ENCODE data around the gene ZNF592. TPM values are rescaled to one million over a fixed set of nuclear protein-coding genes. Genes with fewer than 3 reads are reported as not detected.
"Not testable (repeated sequence)": the region's sequence is repeated elsewhere in the genome, so short reads cannot be mapped to it uniquely, and the experiment has no call there.

Gene ZNF592
- total RNA-seq, 1 experiment from 2014 or later, result 6.6 TPM

DNA sequence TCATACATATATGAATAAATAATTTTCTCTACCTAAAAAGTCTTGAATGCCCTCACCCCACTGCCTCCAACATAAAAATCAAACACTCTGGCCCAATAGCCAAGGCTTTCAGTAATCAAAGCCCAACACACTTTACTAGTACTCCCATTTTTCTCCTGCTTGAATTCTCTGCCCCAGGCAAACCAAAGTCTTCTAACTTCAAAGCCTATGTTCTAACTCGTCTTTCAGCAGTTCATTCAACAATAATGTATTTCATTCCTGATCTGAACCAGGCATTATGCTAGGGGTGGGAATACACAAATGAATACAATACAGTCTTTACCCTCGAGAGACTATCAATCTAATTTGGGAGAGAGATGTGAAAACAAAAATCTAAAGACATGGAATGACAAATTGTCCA lies 11.4 kb upstream of the ZNF592 start:
- DNase-seq (ENCODE audit: low spot score), result no peak
- in situ Hi-C loops (cut with HindIII; ENCODE audit: low sequenced_read_pairs), result no loop called here

DNA sequence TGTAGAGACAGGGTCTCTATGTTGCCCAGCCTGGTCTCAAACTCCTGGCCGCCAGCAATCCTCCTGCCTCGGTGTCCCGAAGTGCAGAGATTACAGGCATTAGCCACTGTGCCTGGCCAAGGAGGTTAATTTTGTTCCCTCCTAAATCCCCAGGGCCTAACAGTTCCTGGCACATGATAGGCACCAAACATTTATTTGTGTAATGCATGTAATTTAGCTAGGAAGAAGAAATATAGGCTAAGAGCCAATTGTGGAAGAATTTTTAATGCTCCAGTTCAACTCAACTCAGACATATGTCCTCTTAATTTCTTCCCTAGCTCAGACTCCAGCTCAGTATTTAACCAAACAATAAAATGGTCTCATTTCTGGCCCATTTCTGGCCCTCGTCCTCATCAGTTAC lies 7.7 kb upstream of the ZNF592 start:
- in situ Hi-C loops (cut with HindIII; ENCODE audit: low sequenced_read_pairs), result no loop called here
- peak; percentile 78 for DNase-seq (ENCODE audit: low spot score)

DNA sequence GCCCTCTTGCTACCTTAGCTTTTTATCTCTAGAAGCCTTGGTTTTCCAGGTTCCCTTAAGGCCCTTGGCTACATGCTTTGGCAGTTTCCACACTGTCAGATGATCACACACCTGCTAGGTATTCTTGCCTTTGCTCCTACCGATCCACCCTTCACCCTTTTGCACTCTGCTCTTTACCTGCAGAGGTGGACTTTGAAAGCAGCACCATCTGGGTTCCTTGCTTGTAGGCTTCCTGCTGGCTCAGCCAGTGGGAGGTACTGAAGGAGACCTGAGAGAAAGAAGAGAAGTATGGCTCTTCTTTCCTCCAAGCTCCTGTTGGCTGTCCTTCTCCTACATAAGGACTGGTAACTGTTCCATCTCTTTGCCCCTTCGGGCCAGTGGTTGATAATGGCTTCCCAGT lies 7.3 kb upstream of the ZNF592 start:
- in situ Hi-C loops (cut with HindIII; ENCODE audit: low sequenced_read_pairs), result no loop called here
- DNase-seq (ENCODE audit: low spot score), result no peak

DNA sequence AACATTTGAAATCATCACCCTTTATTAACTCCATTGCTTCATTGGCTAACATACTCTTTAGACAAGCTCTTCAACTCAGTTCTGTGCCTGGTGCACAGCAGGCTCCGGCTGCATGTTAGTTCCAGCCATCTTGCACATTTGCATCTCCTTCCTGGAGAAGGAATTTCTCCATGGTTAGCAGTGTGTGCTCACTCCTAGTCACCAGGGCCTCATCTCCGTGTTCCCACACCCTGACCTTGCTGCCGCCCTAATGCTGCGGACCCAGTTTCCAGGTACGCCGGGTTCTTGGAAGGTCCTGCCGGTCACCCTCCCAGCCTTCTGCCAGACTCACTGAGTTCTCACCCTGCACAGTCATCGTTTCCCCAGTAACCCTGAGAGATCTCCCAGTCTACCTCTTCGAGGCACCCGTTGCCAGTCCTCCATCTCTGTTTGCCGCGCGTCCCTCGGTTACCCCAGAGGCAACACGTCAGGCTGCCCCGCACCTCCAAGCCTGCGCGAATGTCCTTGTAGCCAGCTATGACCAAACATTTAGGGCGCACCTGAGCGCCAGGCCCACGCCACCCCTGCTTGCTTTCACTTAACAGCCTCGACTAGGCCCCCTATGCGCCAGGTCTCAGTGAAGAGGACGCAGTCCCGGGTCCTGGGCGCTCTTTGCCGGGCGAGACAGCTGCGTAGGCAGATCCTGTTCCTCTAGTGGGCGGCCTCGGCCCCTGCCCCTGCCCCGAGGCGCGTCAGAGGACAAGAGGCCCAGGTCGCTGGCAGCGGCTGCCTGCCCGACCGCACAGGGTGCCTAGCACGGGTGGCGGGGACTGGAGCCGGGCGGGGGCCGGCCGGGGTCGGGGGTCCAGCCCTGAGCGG lies 747 bp upstream of the ZNF592 start:
- in situ Hi-C loops (cut with HindIII; ENCODE audit: low sequenced_read_pairs), result no loop called here
- DNase-seq (ENCODE audit: low spot score), result peak; percentile 70

DNA sequence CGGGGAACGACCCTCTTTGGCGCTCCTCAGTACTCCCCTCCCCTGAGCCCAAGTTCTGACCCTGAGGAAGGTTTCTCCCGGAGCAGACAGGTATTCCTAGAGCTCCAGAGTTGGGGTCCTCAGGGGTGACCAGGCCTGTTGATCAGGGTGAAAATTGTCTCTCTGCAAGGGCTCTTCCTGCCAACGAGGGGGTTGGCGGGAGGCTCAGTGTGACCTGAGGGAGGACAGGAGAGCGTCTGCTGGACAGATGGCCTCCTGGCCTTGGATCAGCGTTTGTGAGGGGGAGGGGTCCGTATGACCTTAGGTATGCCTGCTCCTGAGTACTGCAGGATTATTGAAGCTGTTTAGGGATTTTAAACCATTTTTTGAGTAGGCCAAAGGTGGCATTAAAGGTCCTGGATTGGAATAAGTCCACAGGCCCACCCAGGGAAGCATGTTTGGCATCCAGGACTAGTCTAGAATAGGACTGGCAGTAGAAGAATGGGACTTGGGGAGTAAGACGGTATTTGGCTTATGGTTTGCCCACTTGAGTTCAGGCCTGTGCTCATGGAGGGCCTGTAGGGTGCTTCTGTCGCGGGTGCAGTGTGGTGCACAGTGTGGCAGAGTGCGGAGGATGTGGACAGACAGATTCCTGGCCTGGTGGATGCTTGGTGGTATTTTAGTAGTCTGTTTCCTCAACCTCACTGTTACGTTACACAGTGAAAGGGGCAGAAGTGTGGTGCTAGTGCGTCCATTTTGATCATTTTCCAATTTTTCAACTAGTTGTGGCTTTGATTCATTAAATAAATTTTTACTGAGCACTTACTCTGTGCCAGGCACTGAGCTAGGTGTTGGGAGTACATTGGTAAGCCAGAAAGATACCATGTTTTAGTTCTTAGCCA lies 959 bp downstream of the ZNF592 start:
- in situ Hi-C loops (cut with HindIII; ENCODE audit: low sequenced_read_pairs), result no loop called here

DNA sequence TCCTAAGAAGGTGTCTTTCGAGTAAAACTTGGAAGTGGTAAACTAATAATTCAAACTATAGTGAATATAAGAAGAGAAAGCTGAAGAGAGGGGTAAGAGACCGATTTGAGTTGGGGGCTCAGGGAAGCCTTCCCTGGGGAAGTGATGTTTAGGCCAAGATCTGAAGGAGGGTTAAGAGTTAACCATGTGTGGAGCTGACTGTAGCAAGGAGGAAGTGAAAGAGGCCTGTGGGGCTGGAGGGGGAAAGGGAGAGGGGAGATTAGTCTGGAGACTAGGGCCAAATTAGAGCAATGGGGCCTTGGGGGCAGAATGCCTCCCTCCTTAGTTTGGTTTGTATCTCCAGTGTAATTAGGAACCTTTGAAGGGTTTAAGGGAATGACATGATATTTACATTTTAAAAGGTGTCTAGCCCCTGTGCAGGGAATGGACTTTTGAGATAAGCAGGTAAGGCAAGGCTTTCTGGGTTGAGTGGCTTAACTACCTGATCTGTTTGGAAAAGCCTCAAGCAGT lies 2.2 kb downstream of the ZNF592 start:
- DNase-seq (ENCODE audit: low spot score), result no peak
- in situ Hi-C loops (cut with HindIII; ENCODE audit: low sequenced_read_pairs), result no loop called here

More for the DNA sequence above, 959 bp downstream of the ZNF592 start:
- peak; percentile 68 for DNase-seq (ENCODE audit: low spot score)

DNA sequence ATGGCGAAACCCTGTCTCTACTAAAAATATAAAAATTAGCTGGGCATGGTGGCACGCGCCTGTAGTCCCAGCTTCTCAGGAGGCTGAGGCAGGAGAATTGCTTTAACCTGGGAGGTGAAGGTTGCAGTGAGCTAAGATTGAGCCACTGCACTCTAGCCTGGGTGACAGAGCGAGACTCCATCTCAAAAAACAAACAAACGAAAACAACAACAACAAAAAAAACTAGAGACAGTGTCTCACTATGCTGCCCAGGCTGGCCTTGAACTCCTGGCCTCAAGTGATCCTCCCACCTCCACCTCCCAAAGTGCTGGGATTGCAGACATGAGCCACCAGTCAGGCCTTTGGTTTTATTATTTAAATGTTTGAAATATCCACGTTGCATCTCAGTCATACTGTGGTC lies 3.3 kb downstream of the ZNF592 start:
- in situ Hi-C loops (cut with HindIII; ENCODE audit: low sequenced_read_pairs); DNase-seq (ENCODE audit: low spot score): not testable (repeated sequence)

DNA sequence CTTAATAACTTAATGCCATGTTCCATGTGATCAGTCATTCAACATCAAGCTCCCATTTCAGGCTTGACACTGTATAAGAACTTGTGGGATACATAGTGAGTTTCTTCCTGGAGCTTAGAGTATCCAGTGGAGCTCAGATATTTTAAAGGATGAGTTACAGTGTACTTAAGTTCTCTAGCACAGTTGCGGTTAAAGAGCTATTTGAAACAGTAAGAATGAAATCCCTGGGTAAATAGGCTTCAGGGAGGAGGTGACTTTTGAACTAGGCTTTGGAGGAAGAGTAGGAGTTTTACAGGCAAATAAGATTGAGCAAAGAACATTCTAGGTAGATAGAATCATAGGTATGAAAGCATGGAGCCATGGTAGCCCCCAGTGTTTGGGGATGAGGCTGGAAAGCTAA lies 3.8 kb downstream of the ZNF592 start:
- DNase-seq (ENCODE audit: low spot score), result no peak
- in situ Hi-C loops (cut with HindIII; ENCODE audit: low sequenced_read_pairs), result no loop called here

DNA sequence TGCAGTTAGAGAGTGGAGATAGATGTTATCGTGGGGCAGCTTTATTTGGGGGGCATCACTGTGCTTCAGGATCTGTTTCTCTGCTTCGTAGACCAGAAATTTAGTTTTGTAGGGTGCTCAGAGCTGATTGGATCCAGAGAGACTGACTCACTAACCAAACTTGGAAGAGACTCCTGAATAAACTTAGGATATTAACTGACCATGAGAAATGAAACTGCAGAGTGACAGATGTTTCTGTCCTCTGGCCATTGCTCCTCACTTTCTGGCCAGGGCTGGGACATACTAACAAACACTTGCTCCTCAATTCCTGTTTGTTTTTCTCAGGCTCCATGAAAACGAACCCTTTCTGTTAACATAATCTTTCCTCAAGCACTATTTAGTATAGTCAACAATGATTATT lies 4.3 kb downstream of the ZNF592 start:
- in situ Hi-C loops (cut with HindIII; ENCODE audit: low sequenced_read_pairs), result no loop called here
- DNase-seq (ENCODE audit: low spot score), result no peak

DNA sequence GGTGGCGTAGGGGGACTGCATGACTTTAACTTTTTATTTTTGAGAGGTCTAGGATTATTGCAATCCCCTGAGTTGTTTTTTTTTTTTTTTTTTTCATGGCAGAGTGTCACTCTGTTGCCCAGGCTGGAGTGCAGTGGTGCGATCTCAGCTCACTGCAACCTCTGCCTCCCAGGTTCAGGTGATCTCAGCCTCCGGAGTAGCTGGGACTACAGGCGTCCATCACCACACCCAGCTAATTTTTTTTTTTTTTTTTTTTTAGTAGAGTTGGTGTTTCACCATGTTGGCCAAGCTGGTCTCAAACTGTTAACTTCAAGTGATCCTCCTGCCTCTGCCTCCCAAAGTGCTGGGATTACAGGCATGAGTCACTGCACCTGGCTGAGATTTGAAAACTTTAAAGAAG lies 6.5 kb downstream of the ZNF592 start:
- in situ Hi-C loops (cut with HindIII; ENCODE audit: low sequenced_read_pairs); DNase-seq (ENCODE audit: low spot score): not testable (repeated sequence)

DNA sequence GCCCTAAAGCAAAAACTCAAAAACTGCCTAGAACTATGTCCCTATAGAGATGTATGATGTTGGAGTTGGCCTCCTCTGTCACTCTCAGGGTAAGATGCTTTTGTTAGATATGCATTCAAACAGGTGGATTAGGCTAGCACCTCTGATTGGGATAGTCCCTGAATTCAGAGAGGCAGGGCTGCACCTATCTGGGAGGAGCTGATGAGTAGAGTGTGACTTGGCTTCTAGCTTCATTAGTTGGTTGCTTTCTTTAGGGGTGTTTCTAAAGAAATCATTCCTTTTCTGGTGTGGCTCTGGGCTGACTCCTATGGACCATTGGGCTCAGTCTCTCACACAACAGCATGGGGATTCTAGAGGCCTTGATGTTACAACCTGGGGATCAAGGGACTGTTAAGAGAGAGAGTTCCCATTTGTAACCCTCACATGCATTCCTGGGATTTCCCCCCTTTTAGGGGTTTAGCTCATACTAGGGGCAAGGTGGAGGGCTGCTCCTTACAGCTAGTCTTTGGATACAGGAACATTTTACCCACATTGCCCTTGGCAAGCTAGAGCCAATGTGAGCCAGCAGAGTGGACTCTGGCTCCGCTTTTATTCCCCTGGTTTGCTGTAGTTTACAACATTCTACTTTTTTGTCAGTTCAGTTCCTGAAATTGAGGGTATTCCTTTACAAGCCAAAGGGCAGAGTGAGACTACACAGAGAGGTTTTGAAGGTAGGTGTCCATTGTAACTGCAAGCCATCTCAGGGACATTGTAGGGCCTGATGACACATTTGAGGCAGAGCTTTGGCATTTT lies 7.5 kb downstream of the ZNF592 start:
- DNase-seq (ENCODE audit: low spot score), result no peak
- in situ Hi-C loops (cut with HindIII; ENCODE audit: low sequenced_read_pairs), result no loop called here

DNA sequence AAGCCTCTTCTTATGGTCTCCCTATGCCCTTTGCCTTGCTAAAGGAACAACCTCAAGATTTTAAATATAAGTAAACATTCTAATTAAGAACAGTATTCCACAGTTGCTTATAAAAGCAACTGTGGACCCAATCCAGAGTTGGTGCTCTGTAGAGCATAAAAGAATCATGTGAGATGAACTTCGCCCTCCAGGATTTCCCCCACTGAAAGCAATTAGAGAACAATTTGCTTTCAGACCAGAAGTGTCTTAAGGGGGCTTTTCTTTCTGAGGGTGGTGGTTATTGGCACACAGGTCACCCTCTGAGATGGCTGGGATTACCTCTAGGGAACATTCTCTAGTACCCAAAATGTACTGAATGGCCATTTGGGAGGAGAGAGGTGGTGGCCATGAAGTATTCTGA lies 10.6 kb downstream of the ZNF592 start:
- in situ Hi-C loops (cut with HindIII; ENCODE audit: low sequenced_read_pairs), result no loop called here
- no peak for DNase-seq (ENCODE audit: low spot score)

DNA sequence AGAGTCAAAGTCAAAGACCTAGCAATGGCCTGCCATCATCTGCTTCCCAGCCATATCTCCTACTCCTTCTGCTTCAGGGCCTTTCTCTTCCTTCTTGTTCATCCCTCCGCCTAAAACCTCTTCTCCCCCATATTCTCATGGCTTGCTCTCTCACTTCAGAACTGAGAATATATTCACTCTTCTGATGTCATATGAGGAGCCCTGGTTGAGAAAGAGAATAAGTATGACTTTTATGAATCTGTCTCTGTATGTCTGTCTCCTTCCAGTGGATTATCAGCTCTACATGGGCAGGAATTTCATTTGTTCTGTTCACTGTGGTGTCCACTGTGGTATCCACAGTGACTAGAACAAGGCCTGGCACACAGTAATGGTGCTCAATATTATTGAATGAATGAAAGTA lies 11.8 kb downstream of the ZNF592 start:
- DNase-seq (ENCODE audit: low spot score), result no peak
- in situ Hi-C loops (cut with HindIII; ENCODE audit: low sequenced_read_pairs), result no loop called here

DNA sequence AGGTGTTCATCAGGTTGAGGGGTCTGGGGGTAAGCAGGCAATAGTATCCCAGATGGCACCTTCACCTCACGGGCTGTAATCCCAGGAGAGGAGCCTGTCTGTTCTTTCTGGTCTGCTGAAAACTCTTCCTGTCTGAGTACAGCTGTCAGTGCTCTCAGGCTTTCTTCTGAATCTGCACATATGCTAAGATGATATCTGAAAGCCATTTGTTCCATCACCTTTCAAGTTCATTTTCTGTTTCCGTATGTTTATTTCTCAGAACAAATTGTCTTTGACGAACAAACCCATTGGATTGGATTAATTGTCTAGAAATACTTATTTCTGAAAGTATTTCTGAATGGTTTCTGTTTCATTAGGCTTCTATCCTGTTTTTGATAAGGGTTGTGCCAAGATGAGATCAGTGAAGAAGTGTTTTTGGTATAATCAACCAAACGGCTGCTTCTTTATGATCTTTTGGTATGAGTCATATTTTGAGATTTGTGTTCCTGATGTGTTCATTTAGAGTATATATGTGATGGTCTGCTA lies 13.3 kb downstream of the ZNF592 start:
- in situ Hi-C loops (cut with HindIII; ENCODE audit: low sequenced_read_pairs), result no loop called here
- DNase-seq (ENCODE audit: low spot score), result no peak

DNA sequence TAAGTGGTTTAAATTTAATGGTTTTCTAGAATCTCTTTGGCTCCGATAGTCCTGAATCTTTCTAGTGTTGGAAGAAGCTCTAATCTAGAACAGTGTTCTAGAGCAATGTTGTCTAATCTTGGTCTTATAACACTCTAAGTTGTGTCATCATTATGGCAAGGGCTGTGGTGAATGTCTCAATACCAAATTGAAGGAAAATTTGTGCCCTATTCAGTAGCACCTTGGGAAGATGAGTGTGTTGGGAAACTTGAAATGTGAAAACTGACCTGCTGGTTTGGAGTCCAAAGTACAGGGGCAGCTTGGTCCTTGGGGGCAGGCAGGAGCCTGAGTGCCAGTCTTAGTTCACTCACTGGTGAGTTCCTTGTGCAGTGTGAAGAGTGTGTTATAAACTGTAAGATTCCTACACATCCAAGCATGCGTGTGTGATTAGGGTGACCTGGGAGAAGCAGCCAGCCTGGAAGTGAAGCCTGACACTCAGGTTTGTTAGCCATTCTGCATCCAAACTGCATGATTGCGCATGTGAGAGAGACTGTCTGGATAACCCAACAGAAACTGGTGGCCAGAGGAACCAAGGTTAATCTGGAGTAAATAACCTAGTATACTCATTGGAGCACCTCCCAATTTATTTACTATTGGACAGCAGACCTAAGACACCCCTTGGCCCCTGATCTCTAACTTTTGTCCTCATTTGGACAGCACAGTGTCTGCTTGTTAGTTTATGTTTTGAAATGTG lies 14.6 kb downstream of the ZNF592 start:
- no peak for DNase-seq (ENCODE audit: low spot score)
- in situ Hi-C loops (cut with HindIII; ENCODE audit: low sequenced_read_pairs), result no loop called here

DNA sequence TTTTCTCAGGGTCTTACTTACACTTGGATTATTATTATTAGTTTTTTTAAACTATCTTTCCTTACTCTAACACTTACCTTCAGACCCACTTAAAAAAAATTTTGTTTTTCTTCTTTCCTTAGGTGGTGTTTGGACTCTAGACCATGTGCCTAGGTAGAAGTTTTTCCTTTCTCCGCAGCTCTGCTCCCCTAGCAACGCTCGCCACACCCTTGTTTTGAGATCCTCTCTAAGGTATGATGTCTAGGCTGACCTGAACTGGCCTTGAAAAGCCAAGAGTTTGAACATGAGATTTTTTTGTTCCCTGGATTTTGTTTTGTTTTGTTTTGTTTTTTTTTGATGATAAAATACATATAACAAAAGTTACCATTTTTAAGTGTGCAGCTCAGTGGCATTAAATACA lies 16.2 kb downstream of the ZNF592 start:
- DNase-seq (ENCODE audit: low spot score), result no peak
- in situ Hi-C loops (cut with HindIII; ENCODE audit: low sequenced_read_pairs), result no loop called here

DNA sequence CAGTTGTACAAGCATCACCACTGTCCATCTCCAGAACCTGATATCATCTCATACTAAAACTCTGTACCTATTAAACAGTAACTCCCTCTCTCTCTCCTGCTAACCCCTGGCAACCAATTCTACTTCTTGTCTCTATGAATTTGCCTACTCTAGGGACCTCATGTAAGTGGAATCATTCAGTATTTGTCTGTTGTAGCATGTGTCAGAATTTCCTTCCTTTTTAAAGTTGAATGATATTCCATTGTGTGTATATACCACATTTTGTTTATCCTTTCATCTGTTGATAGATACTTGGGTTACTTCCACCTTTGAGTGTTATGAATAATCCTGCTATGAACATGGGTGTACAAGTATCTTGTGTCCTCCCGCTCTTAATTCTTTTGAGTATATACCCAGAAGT lies 16.6 kb downstream of the ZNF592 start:
- in situ Hi-C loops (cut with HindIII; ENCODE audit: low sequenced_read_pairs), result no loop called here
- no peak for DNase-seq (ENCODE audit: low spot score)

DNA sequence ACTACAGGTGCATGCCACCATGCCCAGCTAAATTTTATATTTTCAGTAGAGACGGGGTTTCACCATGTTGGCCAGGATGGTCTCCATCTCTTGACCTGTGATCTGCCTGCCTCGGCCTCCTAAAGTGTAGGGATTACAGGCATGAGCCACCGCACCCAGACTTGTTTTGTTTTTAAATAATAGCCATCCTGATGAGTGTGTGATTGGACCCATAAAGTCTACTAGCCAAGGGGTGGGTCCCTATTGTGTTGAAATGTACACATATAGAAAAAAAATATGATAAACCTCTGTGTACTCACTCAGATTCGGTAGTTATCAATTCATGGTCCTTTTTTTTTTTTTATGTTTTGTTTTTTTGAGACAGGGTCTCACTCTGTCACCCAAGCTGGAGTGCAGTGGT lies 17.3 kb downstream of the ZNF592 start:
- no peak for DNase-seq (ENCODE audit: low spot score)
- in situ Hi-C loops (cut with HindIII; ENCODE audit: low sequenced_read_pairs), result no loop called here
